ENCODE measurements around the gene TRHDE. TPM values are rescaled to one million over a fixed set of nuclear protein-coding genes. Genes with fewer than 3 reads are reported as not detected.

The TRHDE gene
- total and polyA plus RNA-seq, 2 of the 13 experiments (the other 11 are each of a cell fraction or from before 2014, with no cell fraction given), result not detected

DNA sequence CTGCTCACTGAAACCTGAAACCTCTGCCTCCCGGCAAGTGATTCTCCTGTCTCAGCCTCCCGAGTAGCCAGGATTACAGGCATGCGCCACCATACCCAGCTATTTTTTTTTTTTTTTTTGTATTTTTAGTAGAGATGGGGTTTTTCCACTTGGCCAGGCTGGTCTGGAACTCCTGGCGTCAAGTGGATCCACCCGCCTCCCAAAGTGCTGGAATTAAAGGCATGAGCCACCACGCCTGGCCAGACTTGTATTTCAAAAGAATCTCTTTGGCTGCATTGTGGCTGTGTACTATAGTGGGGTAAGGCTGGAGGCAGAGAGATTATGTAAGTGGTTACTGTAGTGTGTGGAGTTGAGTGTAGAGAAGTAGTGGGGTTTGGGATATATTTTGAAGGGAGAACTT, 35.1 kb downstream of the TRHDE start:
- WGBS (ENCODE audit: low lambda C conversion rate), result 32% methylated on average over 6 of the region's 6 CpGs
- Histone ChIP-seq H4K20me1 (ENCODE audit: insufficient read depth, low read length) (no peaks in the 10 kb centered on the region), H3K9me3 (ENCODE audit: low read length) (no peaks in the 10 kb centered on the region), H2AFZ (ENCODE audit: low read length) (no peak overlapping the region), H3K27ac (ENCODE audit: extremely low read length, insufficient read depth, low read length) (no peak overlapping the region), H3K27me3 (ENCODE audit: control insufficient read depth in 1 of 2, insufficient read depth in 2 of 2, low read length in 2 of 2) (no peaks in the 10 kb centered on the region), H3K36me3 (replicated peaks in 1 of 2; ENCODE audit: control insufficient read depth in 1 of 2, insufficient read depth in 2 of 2, low read length in 2 of 2) (no peaks in the 10 kb centered on the region), H3K4me1 (ENCODE audit: insufficient read depth, low read length) (no peaks in the 10 kb centered on the region), H3K4me2 (ENCODE audit: low read depth, low read length) (no peak overlapping the region), H3K9ac (ENCODE audit: insufficient read depth, low read depth, low read length) (no peak overlapping the region), H3K79me2 (ENCODE audit: insufficient read depth, low read length) (no peaks in the 10 kb centered on the region), H3K4me3 (replicated peaks in 1 of 3; ENCODE audit: insufficient read depth in 1 of 3, low read depth in 2 of 3, low read length in 3 of 3) (no peak overlapping the region)
- BruUV-seq (replicated peaks), result no TSS peak
- ATAC-seq (no peak), DNase-seq (ENCODE audit: low spot score) (no peak), FAIRE-seq (no peak)
- ChIA-PET POLR2A (no interaction called here), CTCF (ENCODE audit: low intra/inter-chr PET ratio, low total read pairs) (no interaction called here)
- in situ Hi-C loops (cut with HindIII; ENCODE audit: extremely low pct_ligation_motif_present, low pct_unique_long_range_greater_than_20kb) (no loop called here), intact Hi-C loops (cut with micrococcal nuclease; ENCODE audit: unreplicated experiment) (no loop called here)
- TF ChIP-seq, protein P1, sequence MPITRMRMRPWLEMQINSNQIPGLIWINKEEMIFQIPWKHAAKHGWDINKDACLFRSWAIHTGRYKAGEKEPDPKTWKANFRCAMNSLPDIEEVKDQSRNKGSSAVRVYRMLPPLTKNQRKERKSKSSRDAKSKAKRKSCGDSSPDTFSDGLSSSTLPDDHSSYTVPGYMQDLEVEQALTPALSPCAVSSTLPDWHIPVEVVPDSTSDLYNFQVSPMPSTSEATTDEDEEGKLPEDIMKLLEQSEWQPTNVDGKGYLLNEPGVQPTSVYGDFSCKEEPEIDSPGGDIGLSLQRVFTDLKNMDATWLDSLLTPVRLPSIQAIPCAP (CRISPR knock-in tag; IDR thresholded peaks at IDR 0.05; ENCODE audit: low read depth), result no peak
- TF ChIP-seq, protein P2, sequence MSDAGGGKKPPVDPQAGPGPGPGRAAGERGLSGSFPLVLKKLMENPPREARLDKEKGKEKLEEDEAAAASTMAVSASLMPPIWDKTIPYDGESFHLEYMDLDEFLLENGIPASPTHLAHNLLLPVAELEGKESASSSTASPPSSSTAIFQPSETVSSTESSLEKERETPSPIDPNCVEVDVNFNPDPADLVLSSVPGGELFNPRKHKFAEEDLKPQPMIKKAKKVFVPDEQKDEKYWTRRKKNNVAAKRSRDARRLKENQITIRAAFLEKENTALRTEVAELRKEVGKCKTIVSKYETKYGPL (CRISPR knock-in tag; IDR thresholded peaks at IDR 0.05), result no peak

DNA sequence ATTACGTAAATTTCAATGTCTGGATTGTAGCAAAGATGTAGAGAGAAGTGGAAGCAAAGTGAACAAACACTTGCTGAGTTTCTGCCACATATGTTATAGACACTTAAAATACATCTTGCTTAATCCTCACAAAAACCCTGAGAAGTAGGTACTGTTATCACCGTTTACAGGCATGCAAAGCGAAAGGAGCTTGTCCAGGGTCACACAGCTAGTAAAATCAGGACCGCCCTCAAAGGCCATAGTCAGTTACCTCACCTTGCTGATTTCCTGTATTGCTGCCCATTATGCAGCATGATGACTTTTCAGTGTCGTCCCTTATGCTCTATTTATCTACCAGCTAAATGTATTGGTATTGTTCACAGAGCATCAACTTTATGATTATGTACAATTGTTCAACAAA, 39.8 kb downstream of the TRHDE start:
- Histone ChIP-seq H3K36me3 (replicated peaks in 1 of 2; ENCODE audit: control insufficient read depth in 1 of 2, insufficient read depth in 2 of 2, low read length in 2 of 2) (no peaks in the 10 kb centered on the region), H3K27me3 (ENCODE audit: control insufficient read depth in 1 of 2, insufficient read depth in 2 of 2, low read length in 2 of 2) (no peaks in the 10 kb centered on the region), H3K4me2 (ENCODE audit: low read depth, low read length) (no peak overlapping the region), H3K4me1 (ENCODE audit: insufficient read depth, low read length) (no peaks in the 10 kb centered on the region), H3K4me3 (replicated peaks in 1 of 3; ENCODE audit: insufficient read depth in 1 of 3, low read depth in 2 of 3, low read length in 3 of 3) (no peak overlapping the region), H3K79me2 (ENCODE audit: insufficient read depth, low read length) (no peaks in the 10 kb centered on the region), H3K9me3 (ENCODE audit: low read length) (no peaks in the 10 kb centered on the region), H2AFZ (ENCODE audit: low read length) (no peak overlapping the region), H3K9ac (ENCODE audit: insufficient read depth, low read depth, low read length) (no peak overlapping the region), H4K20me1 (ENCODE audit: insufficient read depth, low read length) (no peaks in the 10 kb centered on the region), H3K27ac (ENCODE audit: extremely low read length, insufficient read depth, low read length) (no peak overlapping the region)
- TF ChIP-seq ELF4 (CRISPR knock-in tag; IDR thresholded peaks at IDR 0.05; ENCODE audit: borderline replicate concordance), result no peak
- no peak for TF ChIP-seq ZNF616 (CRISPR knock-in tag; IDR thresholded peaks at IDR 0.05; ENCODE audit: low read depth)
- TF ChIP-seq MBNL3 (CRISPR knock-in tag; conservative IDR thresholded peaks at IDR 0.05), result no peak
- no peak for TF ChIP-seq PAWR (CRISPR knock-in tag; IDR thresholded peaks at IDR 0.05; ENCODE audit: borderline replicate concordance)
- no peak for TF ChIP-seq NFYB (CRISPR knock-in tag; IDR thresholded peaks at IDR 0.05)
- TF ChIP-seq SMARCE1 (IDR thresholded peaks at IDR 0.05; ENCODE audit: borderline replicate concordance), result no peak
- FAIRE-seq (no peak), ATAC-seq (no peak), DNase-seq (ENCODE audit: low spot score) (no peak)
- in situ Hi-C loops (cut with HindIII; ENCODE audit: extremely low pct_ligation_motif_present, low pct_unique_long_range_greater_than_20kb), result no loop called here
- 30% methylated on average over 5 of the region's 5 CpGs for WGBS (ENCODE audit: low lambda C conversion rate)
- intact Hi-C loops (cut with micrococcal nuclease; ENCODE audit: unreplicated experiment), result no loop called here
- POLR2A ChIA-PET, result no interaction called here
- no TSS peak for BruUV-seq (replicated peaks)
- CTCF ChIA-PET (ENCODE audit: low intra/inter-chr PET ratio, low total read pairs), result no interaction called here
